Hepatocyte (in vitro differentiated cells): Measurements from ENCODE around the gene TMEM223.

Source experiments
- EZH2 ChIP-seq: fragments of 200-600 bp; sonication (generic); IDR thresholded peaks from 2 replicates; pipeline ENCODE4 v1.6.1; 2016; ENCODE audit warnings: antibody characterized with exemption, mild to moderate bottlenecking, borderline replicate concordance
- TF ChIP-seq, protein P1 (sequence below): fragments of 200-600 bp; sonication (generic); IDR thresholded peaks from 2 replicates; pipeline ENCODE4 v1.5.1; 2016; ENCODE audit warnings: antibody characterized with exemption, mild to moderate bottlenecking; ENCODE audit not compliant: poor library complexity

DNA sequence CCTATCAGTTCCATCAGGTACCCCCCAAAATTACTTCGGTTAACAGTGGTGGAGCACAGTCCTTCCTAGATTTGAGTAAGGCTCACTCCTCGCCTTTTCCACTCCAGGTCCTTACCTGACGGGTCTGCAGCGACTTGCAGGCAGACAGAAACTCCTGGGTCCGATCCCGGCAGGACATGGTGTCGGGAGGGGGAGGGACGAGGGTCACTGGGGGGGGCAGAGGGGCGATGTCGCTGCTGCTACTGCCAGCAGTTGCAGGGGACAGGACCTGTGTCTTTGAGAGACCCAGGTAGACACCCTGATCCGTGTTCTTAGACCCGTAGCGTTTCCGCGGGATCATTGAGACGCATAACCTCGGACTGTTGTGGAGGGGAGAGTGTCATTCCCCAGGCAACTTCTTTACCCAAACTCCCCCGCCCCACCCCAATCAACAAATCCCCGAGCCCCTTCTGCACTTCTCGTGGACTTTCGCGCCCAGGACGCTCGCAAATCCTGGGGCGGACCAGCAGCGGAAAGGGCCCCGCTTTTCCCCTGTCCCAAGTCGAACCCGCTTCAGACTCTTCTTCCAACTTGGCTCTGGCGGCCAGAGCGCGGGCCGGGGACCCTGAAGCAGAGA lies 39.2 kb upstream of the TMEM223 start:
- TF ChIP-seq, protein P1, sequence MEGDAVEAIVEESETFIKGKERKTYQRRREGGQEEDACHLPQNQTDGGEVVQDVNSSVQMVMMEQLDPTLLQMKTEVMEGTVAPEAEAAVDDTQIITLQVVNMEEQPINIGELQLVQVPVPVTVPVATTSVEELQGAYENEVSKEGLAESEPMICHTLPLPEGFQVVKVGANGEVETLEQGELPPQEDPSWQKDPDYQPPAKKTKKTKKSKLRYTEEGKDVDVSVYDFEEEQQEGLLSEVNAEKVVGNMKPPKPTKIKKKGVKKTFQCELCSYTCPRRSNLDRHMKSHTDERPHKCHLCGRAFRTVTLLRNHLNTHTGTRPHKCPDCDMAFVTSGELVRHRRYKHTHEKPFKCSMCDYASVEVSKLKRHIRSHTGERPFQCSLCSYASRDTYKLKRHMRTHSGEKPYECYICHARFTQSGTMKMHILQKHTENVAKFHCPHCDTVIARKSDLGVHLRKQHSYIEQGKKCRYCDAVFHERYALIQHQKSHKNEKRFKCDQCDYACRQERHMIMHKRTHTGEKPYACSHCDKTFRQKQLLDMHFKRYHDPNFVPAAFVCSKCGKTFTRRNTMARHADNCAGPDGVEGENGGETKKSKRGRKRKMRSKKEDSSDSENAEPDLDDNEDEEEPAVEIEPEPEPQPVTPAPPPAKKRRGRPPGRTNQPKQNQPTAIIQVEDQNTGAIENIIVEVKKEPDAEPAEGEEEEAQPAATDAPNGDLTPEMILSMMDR = no peak
- no peak for TF ChIP-seq EZH2
